Activated CD8-positive, alpha-beta T cell treated with anti-CD3 and anti-CD28 coated beads, Interleukin-2, amount 10 ng/mL, durations not matched to agents 7 days and 5 days (primary cell): Measurements from ENCODE around the gene ELL. TPM values are rescaled to one million over a fixed set of nuclear protein-coding genes. Genes with fewer than 3 reads are reported as not detected.

Experiments
- ATAC-seq: fragments of 150-1000 bp; cut with Tn5 transposase; one replicate; pipeline ENCODE4 v1.10.0; 2021; ENCODE audit warnings: moderate library complexity
- CTCF ChIA-PET: fragments of 350-600 bp; sonication (Branson Sonifier 250); formaldehyde crosslinking; loops from one replicate; lab custom pipeline; 2021; ENCODE audit warnings: antibody characterized with exemption; lab: Charles Lee
- POLR2A ChIA-PET: fragments of 350-600 bp; sonication (Branson Sonifier 250); formaldehyde crosslinking; loops from one replicate; lab custom pipeline; 2021; ENCODE audit warnings: antibody characterized with exemption; lab: Charles Lee
- DNase-seq: peaks from one replicate; pipeline ENCODE4 v3.0.0-alpha.2; 2020
- H3K27ac Mint-ChIP-seq: one replicate; pipeline ENCODE4 v1.8.0; 2021; ENCODE audit warnings: mild to moderate bottlenecking, mixed read lengths
- H3K27me3 Mint-ChIP-seq: one replicate; pipeline ENCODE4 v1.8.0; 2021; ENCODE audit warnings: low read depth, mixed read lengths
- H3K36me3 Mint-ChIP-seq: one replicate; pipeline ENCODE4 v1.8.0; 2021; ENCODE audit warnings: low read depth, mixed read lengths
- H3K4me1 Mint-ChIP-seq: one replicate; pipeline ENCODE4 v1.8.0; 2021; ENCODE audit warnings: low read depth, mixed read lengths
- H3K4me3 Mint-ChIP-seq: one replicate; pipeline ENCODE4 v1.8.0; 2021; ENCODE audit warnings: mild to moderate bottlenecking, mixed read lengths
- H3K9me3 Mint-ChIP-seq: one replicate; pipeline ENCODE4 v1.8.0; 2022; ENCODE audit warnings: mixed read lengths; ENCODE audit not compliant: insufficient read depth
- total RNA-seq, 2 experiments: library from RNA; stranded (reverse); gene quantifications; one replicate each; pipeline ENCODE4 v1.2.3, GENCODE V29; 2021

ELL gene
- total RNA-seq, 2 experiments from 2014 or later = 20.8 to 22.3 TPM

DNA sequence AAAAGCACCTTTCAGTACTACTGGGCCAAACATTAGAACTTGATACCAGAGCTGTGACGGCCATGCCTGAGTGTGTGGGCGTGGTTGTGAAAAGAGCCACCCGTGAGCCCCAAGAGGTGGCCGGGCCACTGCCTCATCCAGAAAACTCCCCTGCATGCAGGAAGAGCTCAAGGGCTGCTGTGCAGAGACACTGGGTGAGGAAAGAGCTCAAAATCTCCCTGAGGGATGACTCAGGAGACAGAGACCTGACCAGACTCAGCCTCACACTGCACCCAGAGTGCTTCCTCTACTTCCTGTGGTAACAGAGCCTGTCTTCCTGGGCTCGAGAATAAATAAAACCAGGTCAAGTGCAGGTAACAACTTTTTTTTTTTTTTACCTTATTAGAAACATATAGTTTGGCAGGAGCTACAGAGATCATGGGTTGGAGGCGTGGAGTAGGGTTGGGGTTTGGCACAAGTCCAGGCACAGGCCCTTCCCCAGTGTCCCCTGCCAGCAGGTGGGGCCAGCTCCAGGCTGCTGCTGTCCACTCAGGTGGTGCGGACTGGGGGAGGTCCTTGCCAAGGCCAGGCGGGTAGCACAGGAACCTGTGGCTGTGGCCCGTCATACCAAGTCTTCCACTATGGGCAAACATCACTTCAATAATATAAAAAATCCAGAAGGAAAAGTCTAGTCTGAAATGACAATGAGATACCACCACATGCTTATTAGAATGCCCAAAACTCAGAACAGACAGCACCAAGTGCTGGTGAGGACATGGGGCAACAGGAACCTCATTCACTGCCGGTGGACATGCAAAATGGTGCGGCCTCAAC lies 25.5 kb downstream of the ELL start:
- Mint-ChIP-seq H3K9me3 (no peaks in the 10 kb centered on the region), H3K4me1 (peaks cover 81% of the 10 kb centered on the region), H3K4me3 (peak overlapping the region; percentile 63), H3K36me3 (no peaks in the 10 kb centered on the region), H3K27ac (peak overlapping the region; percentile 87), H3K27me3 (no peaks in the 10 kb centered on the region)
- POLR2A ChIA-PET = interaction anchor here (1.7 kb wide), 1 partner anchor 24 kb away, joined by 15 read pairs; the partner anchor contains the start of gene ELL
- peak; percentile 90 for ATAC-seq
- DNase-seq = peak; percentile 71
- CTCF ChIA-PET = interaction anchor here (0.6 to 5.8 kb wide), 14 partner anchors 9 to 348 kb away, joined by 3 to 46 read pairs (median 4); partner anchors contain the start of genes ELL and REX1BD

DNA sequence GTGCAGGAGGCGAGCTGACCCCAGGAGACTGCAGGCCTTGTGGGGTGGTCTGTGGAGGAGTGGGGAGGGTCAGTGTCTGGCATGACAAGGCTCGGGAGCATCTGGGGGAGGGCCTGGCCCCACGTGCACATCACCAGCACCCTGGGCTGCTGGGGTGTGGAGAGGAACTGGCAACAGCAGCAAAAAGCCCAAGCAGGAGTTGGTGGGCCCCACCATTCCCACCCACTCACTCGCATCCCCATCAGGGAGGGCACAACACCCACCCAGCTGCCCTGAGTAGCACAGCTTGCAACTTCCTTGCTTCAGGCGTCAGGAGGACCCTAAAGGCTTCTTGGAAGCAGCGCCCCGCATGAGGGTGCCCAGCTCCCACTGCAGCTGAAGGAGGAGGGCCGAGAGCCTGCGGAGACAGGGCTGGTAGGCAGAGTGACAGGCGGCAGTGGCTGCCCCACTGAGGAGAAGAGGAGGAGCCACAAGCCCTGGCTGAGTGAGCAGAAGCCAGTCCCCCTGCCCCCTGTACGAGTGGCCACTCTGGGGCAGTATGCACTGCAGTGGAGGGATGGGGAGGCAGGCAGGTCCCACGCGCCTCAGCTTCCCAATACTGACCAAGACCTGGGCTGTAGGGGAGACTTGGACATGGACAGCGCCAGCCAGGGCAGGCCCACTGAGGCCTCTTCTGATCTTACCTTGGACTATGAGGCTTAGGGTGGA lies 26.5 kb downstream of the ELL start:
- ChIA-PET POLR2A (interaction anchor here (1.7 kb wide), 1 partner anchor 25 kb away, joined by 15 read pairs; the partner anchor contains the start of gene ELL), CTCF (interaction anchor here (0.9 to 5.8 kb wide), 9 partner anchors 8 to 74 kb away, joined by 3 to 46 read pairs (median 5); partner anchors contain the start of gene ELL)
- ATAC-seq = peak; percentile 6
- H3K36me3 Mint-ChIP-seq = no peaks in the 10 kb centered on the region
- peak overlapping the region; percentile 63 for H3K4me3 Mint-ChIP-seq
- H3K9me3 Mint-ChIP-seq = no peaks in the 10 kb centered on the region
- no peak for DNase-seq
- H3K4me1 Mint-ChIP-seq = peaks cover 76% of the 10 kb centered on the region
- peak overlapping the region; percentile 87 for H3K27ac Mint-ChIP-seq
- H3K27me3 Mint-ChIP-seq = no peaks in the 10 kb centered on the region

- ChIA-PET POLR2A (interaction anchor here (1.2 kb wide), 1 partner anchor 50 kb away, joined by 3 read pairs; no protein-coding TSS in a partner anchor), CTCF (interaction anchor here (1.4 to 5.8 kb wide), 2 partner anchors 9 to 27 kb away, joined by 3 to 46 read pairs; partner anchors contain the start of gene ELL)
- ATAC-seq (no peak), DNase-seq (no peak)
- peaks cover 69% of the 10 kb centered on the region for H3K4me1 Mint-ChIP-seq
- H3K27ac Mint-ChIP-seq = peak overlapping the region; percentile 87
- no peaks in the 10 kb centered on the region for H3K36me3 Mint-ChIP-seq
- H3K4me3 Mint-ChIP-seq = no peak overlapping the region
- no peaks in the 10 kb centered on the region for H3K9me3 Mint-ChIP-seq
- H3K27me3 Mint-ChIP-seq = no peaks in the 10 kb centered on the region
Measured at GRCh38 chr19:18494267-18494607, 27.6 kb downstream of the ELL start.

DNA sequence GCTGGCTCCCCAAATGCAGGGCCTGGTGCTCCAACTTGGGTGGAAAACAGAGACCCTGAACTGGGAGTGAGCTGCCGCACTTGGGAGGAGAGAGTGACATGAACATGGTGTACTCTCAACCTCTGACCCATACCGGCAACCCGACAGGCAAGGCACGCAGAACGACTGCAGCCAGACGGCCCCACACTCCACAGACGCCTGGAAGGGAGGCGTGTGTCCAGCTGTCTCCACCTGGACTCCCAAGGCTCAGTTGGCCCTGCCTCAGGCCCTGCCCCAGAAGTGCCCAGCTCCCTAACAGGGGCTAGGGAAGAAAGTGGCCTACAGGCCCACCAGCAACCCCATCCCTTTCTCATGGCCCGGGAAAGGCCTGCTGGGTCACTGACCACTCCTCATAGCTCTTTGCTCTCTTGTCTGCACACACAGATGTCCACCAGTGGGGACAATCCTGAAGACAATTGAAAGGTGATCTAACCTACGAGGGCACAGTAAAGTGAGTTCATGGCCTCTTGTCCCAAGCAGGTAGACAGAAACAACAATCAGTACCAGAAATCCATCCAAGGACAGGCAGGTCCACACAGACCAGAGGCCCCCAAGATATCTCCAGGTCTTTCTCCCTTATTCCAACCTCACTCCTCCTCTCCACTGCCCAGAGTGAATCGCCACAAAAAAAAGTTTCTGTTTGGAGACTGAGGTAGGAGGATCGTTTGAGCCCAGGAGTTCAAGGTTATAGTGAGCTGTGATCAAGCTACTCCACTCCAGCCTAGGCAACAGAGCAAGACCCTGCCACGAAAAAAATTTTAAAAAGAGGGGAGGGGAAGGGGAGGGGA lies 28.2 kb downstream of the ELL start:
- H3K36me3 Mint-ChIP-seq = no peaks in the 10 kb centered on the region
- DNase-seq = no peak
- no peaks in the 10 kb centered on the region for H3K9me3 Mint-ChIP-seq
- H3K27me3 Mint-ChIP-seq = no peaks in the 10 kb centered on the region
- peaks cover 64% of the 10 kb centered on the region for H3K4me1 Mint-ChIP-seq
- peak overlapping the region; percentile 67 for H3K27ac Mint-ChIP-seq
- ATAC-seq = no peak
- H3K4me3 Mint-ChIP-seq = no peak overlapping the region
- ChIA-PET POLR2A (interaction anchor here (1.2 kb wide), 1 partner anchor 51 kb away, joined by 3 read pairs; no protein-coding TSS in a partner anchor), CTCF (interaction anchor here (0.8 to 5.8 kb wide), 6 partner anchors 9 to 51 kb away, joined by 3 to 46 read pairs (median 3); partner anchors contain the start of gene ELL)

GRCh38 chr19:18491995-18492953 lies 29.6 kb downstream of the ELL start:
- H3K36me3 Mint-ChIP-seq = no peaks in the 10 kb centered on the region
- H3K27me3 Mint-ChIP-seq = no peaks in the 10 kb centered on the region
- CTCF ChIA-PET = interaction anchor here (1.2 to 2.2 kb wide), 4 partner anchors 15 to 41 kb away, joined by 3 to 7 read pairs (median 4); no protein-coding TSS in a partner anchor
- no peaks in the 10 kb centered on the region for H3K9me3 Mint-ChIP-seq
- no peak overlapping the region for H3K4me3 Mint-ChIP-seq
- peaks cover 69% of the 10 kb centered on the region for H3K4me1 Mint-ChIP-seq
- POLR2A ChIA-PET = interaction anchor here (1.0 to 1.2 kb wide), 2 partner anchors 24 to 55 kb away, joined by 3 read pairs; no protein-coding TSS in a partner anchor
- no peak overlapping the region for H3K27ac Mint-ChIP-seq
- ATAC-seq (no peak), DNase-seq (no peak)

DNA sequence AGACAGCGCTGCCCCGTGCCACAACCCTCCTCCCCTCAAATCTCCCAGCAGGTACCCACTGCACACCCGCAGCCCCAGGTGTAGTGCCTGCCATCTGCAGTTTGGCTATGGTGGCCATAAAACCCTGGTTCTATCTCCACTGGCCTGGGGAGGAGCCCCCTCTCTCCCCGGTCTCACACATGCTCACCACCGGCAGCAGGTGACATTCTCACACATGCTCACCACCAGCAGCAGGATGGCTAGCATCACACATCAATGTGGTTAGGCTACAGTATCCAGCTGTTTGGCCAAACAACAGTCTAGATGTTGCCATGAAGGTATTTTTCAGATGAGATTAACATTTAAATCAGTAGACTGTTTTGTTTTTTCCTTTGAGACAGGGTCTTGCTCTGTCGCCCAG lies 31.1 kb downstream of the ELL start:
- peaks cover 67% of the 10 kb centered on the region for H3K4me1 Mint-ChIP-seq
- CTCF ChIA-PET = interaction anchor here (1.3 kb wide), 1 partner anchor 29 kb away, joined by 3 read pairs; no protein-coding TSS in a partner anchor
- DNase-seq (no peak), ATAC-seq (no peak)
- peak overlapping the region; percentile 18 for H3K27ac Mint-ChIP-seq
- no peak overlapping the region for H3K4me3 Mint-ChIP-seq
- POLR2A ChIA-PET = no interaction called here
- no peaks in the 10 kb centered on the region for H3K9me3 Mint-ChIP-seq
- H3K36me3 Mint-ChIP-seq = no peaks in the 10 kb centered on the region
- H3K27me3 Mint-ChIP-seq = no peaks in the 10 kb centered on the region

- Mint-ChIP-seq H3K9me3 (no peaks in the 10 kb centered on the region), H3K27ac (no peak overlapping the region), H3K36me3 (no peaks in the 10 kb centered on the region), H3K27me3 (no peaks in the 10 kb centered on the region), H3K4me3 (no peak overlapping the region), H3K4me1 (peaks cover 62% of the 10 kb centered on the region)
- ATAC-seq = no peak
- CTCF ChIA-PET = interaction anchor here (0.5 to 1.5 kb wide), 3 partner anchors 28 to 183 kb away, joined by 3 to 5 read pairs (median 4); no protein-coding TSS in a partner anchor
- POLR2A ChIA-PET = no interaction called here
- no peak for DNase-seq
Measured at GRCh38 chr19:18489627-18490184, 32.2 kb downstream of the ELL start.

DNA sequence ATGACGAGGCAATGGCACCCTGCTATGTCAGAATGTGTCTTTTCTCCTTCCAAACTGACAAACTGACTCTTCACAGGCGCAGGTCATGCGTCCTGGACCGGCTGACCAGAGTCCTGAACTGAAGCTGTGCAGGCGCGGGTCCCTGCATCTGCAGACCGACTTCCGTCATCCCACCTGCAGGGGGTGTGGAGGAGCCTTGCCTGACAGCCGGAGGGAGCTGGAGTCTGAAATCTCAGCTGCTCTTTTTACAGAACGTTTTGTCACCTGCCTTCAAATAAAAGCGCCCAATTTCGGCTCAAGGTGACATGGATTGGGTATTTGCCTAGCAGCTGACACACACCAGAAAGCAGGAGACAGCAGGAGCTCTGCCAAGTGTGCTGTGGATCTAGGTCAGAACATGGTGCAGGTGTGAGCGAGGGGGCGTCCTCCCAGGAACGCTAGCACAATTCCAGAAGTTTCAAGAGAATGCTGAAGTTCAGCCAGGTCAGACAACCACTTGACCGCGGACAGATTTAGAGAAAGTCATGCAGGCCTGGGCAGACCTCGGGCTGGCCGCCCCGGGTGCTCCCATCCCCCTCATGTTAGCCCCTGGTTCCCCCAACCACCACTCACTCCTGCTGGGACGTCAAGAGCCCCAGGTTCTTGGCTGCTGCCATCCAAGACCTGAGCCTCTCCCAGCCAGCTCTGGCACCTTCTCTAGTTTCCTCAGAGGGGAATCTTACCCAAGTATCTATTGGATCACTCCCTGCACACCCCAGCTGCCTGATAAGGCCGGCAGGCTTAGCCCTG lies 32.8 kb downstream of the ELL start:
- peaks cover 55% of the 10 kb centered on the region for H3K4me1 Mint-ChIP-seq
- POLR2A ChIA-PET = no interaction called here
- H3K4me3 Mint-ChIP-seq = no peak overlapping the region
- no peak overlapping the region for H3K27ac Mint-ChIP-seq
- no peaks in the 10 kb centered on the region for H3K36me3 Mint-ChIP-seq
- CTCF ChIA-PET = interaction anchor here (0.5 to 2.2 kb wide), 5 partner anchors 27 to 184 kb away, joined by 3 to 13 read pairs (median 4); no protein-coding TSS in a partner anchor
- no peak for ATAC-seq
- no peak for DNase-seq
- no peaks in the 10 kb centered on the region for H3K9me3 Mint-ChIP-seq
- no peaks in the 10 kb centered on the region for H3K27me3 Mint-ChIP-seq

GRCh38 chr19:18488403-18488723 lies 33.5 kb downstream of the ELL start:
- POLR2A ChIA-PET = no interaction called here

More at GRCh38 chr19:18488403-18488723, 33.5 kb downstream of the ELL start:
- CTCF ChIA-PET = interaction anchor here (1.0 to 2.2 kb wide), 3 partner anchors 32 to 101 kb away, joined by 3 to 13 read pairs (median 3); no protein-coding TSS in a partner anchor
- Mint-ChIP-seq H3K4me3 (no peak overlapping the region), H3K4me1 (peaks cover 53% of the 10 kb centered on the region), H3K27me3 (no peaks in the 10 kb centered on the region), H3K27ac (no peak overlapping the region), H3K9me3 (no peaks in the 10 kb centered on the region), H3K36me3 (no peaks in the 10 kb centered on the region)
- DNase-seq = no peak
- ATAC-seq = peak; percentile 25
